ENCODE data around the gene CDYL.

Gene CDYL

DNA sequence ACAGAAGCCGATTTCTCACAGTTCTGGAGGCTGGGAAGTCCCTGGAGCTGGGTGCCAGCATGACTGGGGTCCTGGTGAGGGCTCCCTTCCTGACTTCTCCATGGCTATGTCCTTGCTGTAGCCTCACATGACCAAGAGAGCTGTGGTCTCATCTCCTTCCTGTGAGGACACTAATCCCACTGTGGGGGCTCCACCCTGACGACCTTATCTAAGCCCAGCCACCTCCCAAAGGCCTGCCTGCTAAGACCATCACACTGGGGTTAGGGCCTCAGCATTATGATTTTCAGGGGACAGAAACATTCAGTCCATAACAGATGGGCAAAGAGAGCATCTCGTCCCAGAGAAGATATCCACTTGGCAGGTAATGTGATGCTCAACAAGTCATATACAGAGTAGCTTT is 210.8 kb downstream of the CDYL start:
- TF ChIP-seq, protein P1, sequence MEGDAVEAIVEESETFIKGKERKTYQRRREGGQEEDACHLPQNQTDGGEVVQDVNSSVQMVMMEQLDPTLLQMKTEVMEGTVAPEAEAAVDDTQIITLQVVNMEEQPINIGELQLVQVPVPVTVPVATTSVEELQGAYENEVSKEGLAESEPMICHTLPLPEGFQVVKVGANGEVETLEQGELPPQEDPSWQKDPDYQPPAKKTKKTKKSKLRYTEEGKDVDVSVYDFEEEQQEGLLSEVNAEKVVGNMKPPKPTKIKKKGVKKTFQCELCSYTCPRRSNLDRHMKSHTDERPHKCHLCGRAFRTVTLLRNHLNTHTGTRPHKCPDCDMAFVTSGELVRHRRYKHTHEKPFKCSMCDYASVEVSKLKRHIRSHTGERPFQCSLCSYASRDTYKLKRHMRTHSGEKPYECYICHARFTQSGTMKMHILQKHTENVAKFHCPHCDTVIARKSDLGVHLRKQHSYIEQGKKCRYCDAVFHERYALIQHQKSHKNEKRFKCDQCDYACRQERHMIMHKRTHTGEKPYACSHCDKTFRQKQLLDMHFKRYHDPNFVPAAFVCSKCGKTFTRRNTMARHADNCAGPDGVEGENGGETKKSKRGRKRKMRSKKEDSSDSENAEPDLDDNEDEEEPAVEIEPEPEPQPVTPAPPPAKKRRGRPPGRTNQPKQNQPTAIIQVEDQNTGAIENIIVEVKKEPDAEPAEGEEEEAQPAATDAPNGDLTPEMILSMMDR (IDR thresholded peaks at IDR 0.05; ENCODE audit: borderline replicate concordance, insufficient read depth, low read depth, low read length) = no peak
- no peak overlapping the region for H3K4me3 ChIP-seq (ENCODE audit: low read depth, low read length)

- TF ChIP-seq, protein P1 (IDR thresholded peaks at IDR 0.05; ENCODE audit: borderline replicate concordance, insufficient read depth, low read depth, low read length) = no peak
- H3K4me3 ChIP-seq (ENCODE audit: low read depth, low read length) = no peak overlapping the region
These were observed 211.2 kb downstream of the CDYL start for GRCh38 chr6:4987432-4987831.

- TF ChIP-seq, protein P1 (IDR thresholded peaks at IDR 0.05; ENCODE audit: borderline replicate concordance, insufficient read depth, low read depth, low read length) = no peak
- no peak overlapping the region for H3K4me3 ChIP-seq (ENCODE audit: low read depth, low read length)
These were observed 218.5 kb downstream of the CDYL start for GRCh38 chr6:4994741-4995140.

GRCh38 chr6:4997862-4998261 is 221.7 kb downstream of the CDYL start:
- TF ChIP-seq, protein P1 (IDR thresholded peaks at IDR 0.05; ENCODE audit: borderline replicate concordance, insufficient read depth, low read depth, low read length) = no peak
- no peak overlapping the region for H3K4me3 ChIP-seq (ENCODE audit: low read depth, low read length)

GRCh38 chr6:4999586-4999985 is 223.4 kb downstream of the CDYL start:
- no peak overlapping the region for H3K4me3 ChIP-seq (ENCODE audit: low read depth, low read length)
- TF ChIP-seq, protein P1 (IDR thresholded peaks at IDR 0.05; ENCODE audit: borderline replicate concordance, insufficient read depth, low read depth, low read length) = no peak

DNA sequence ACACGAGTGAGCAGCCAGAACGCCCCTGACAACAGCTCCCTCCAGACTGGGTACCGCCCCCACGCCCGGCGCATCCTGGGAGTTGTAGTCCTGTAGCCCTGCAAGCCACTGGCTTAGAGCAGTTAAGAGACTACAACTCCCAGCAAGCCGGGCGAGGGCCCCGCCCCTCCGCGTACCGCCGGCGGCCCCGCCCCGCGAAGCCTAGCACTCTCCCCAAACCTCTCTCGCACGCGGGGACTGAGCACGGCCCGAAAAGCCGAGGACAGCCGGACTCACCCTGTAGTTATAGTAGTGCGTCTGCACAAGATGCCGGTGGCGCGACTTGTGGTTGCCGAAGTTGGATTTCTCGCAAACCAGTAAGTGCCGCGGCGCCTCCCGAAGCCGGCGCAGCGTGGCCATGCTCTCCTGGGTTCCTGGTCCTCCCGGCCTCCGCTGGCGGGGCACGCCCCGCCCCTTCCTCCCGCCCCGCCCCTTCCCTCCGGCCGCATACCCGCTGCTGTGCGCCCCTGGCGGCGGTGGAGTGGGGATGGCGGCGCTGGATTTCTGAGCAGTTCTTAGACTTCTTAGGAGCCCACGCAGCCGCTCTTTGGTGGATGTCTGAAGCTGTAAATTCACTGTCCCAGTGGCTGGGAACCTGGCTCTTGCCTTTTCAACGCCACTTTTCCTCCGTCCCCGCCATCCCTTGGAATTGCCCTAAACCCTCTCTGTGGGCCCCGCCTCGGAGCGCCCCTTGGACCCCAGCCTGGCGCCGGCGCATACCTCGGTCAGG is 227.6 kb downstream of the CDYL start, which contains the start of gene RPP40:
RPP40 (minus strand) TSS at position 434 of the 769 bp plus-strand sequence; CDS start at position 399, 35 bp downstream.
- peak within 1 kb of the TSS; percentile 63 for H3K4me3 ChIP-seq (ENCODE audit: low read depth, low read length)
- TF ChIP-seq, protein P1 (IDR thresholded peaks at IDR 0.05; ENCODE audit: borderline replicate concordance, insufficient read depth, low read depth, low read length) = peak; percentile 85
